Fibroblast of skin of right quadriceps (primary cell): ENCODE data around the gene ALS2CL.

Experiments used
- DNase-seq: peaks from one replicate; pipeline ENCODE4 v3.0.0-alpha.2; 2013

Gene ALS2CL

DNA sequence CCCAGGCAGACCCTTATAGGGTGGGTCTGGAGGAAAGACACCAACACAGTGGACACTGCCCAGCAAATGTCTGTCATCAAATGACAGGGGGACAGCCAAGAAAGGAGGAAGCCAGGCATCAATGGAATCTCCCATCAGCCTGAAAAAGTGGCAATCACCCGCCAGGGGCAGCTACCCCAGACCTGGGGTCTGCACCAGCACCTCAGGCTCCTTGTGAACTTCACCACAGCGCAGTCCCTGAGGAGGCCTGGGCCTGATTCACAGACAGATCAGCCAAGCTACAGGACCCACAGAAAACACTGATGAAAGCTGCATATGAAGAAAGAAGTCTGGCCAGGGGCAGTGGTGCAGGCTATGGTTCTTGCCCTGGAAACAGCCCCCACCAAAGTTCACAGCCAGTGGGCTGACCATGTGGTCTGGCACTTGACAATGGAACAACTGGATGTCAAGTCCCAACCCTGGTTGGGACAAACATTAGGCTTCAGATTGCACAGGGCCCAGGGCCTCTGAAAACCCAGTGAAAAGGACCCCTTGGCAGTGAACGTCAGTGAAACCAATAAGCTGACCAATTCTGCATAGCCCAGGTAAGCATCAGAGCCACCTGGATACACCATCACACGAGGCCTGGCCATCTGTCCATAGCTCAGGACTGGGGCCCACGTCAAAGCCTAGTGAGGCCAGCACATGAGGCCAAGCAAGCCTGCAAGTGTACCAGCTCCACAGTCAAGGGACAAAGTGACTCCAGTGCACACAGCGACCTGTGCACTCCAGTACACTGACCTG lies 29.1 kb downstream of the ALS2CL start:
- DNase-seq, result no peak

DNA sequence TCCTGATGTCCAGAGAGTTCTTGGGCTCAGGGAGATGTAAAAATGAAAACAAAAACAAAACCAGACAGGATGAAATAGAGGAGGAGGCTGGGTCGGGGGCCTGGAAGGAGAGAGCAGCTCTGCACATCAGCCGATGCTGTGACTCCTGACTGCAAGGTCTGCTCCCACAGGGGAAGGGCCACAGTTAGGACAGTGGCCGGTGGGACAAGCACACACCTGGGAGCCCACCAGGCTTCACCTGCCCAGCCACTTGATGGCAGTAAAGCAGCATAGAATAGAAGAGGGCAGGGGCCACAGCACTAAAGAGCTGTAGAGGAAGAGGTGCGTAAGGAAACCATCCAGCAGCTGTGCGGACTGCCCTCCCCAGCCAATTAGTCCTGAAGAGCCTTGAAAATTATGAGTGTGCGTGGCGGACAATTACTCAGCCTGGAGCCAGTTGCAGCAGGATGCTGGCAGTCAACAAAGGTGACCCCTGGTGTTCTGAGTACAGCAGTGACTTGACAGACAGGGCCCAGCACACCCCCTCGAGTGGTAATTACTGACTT lies 29.8 kb downstream of the ALS2CL start:
- peak; percentile 15 for DNase-seq

DNA sequence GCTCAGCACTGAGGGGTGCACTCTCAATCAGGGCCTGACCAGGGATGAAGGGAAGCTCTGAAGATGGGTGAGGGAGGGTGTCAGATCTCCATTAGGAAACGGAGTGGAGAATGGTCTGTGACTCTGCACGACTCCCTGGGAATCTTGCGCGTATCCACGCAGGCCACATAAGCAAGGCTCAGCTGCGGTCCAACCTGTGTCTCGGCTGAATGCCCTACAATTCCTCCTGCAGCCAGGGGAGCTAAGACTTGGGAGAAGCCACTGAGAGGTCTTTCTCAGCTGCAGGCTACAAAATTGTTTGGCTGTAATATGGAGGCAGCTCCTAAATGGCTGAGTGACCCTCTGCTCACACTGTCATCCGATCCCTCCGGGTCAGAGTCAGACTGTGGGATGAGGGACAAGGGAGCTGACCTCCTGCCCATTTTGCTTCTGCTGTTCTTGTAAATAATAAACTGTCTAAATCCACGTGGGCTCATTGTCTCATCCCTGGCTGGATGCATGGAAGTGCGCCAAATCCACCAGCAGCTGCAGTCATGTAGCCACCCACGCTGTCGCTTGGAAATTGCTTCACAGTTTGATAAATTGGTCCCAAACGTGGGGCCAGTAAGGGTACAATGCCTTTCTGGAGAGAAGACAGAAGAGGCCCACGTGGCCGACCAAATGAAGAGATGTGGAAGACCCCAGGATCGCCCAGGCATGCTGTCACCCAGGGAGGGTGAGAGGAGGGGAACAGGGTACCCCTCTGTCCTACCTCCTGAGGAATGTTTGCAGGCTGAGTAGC lies 30.5 kb downstream of the ALS2CL start:
- peak; percentile 41 for DNase-seq

DNA sequence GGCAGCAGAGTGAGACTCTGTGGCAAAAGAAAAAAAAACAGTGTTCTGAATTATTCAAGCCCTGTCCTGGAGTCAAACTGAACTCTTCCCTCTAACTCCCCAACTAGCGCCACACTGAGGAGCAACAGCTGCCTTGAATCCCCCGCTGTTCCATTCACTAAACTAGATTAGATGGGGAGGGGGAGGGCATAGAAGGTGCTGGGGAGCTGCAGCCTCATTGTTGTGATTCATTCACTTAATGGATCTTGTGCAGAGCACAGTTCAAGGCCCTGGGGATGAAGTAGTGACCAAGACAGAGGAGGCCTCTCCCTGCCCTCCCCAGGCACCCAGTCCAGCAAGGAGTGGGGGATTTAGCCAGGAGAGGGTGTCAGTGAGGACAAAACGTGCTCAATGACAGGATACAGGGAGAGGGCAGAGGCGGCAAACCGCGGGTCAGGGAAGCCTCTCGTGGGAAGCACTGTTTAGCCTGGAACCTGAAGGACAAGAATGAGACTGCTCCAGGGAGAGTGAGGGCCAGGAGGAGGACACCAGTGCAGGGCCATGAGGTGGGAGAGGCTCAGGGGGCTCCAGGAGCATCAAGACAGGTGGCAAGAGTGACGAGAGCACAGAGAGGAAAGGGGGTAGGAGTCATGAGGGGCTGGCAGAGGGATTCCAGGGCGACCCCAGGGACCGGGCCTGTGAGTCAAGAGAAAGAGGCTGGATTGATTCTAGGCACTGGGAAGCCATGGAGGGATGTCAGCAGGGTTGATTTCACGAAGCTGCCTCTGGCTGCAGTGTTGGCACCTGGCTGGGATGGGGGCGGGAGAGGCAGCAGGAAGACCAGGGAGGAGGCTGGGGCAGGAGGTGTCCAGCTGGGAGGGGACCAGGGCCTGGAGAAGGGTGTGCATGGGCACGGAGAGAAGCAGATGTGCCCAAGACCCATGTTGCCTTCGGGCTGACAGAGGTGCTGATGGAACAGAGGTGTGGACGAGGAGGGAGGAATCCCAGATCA lies 31.4 kb downstream of the ALS2CL start:
- DNase-seq, result no peak

DNA sequence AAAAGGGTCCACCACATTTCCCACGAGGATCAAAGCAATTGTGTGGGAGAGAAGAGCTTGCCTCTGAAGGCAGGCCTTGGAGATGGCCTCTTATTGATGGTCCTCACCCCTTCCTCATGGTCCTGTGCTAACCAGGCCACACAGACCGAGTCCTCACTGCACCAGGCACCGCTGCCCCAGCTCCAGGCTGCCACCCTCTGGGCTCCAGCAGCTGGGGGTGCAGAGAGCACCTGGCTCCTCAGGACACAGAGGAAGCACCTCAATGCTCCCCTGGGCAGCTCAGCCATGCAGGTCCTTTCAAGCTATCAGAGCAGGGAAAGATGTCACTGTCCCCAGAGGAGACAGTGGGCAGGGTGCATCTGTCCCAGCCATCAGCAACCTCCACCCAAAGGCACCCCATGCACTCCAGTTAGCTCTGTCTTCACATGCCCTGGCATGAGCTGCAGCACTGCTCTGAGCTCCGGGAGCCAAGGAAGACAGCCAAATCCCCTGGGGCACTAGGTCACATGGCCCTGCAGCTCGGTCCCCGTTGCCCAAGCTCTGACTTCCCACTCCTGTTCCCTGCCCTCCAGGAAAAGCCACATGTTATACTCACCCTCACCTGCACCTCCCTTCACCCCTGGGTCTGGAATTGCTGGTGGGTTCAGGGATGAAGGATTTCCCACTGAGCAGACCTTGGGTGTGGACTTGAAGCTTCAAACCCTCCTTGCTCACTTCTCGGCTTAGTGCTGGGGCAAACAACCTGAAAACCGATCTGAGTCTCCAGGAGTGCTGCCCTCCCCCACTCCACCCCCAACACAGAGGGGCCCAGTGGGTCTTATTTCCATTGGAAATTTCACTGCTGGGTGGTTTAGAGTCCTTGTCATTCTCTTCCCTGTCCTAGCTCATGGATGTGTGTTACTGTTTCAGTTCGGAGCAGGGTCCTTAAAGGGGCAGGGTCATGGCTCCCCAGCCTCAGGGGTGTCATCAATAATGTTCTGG lies 32.6 kb downstream of the ALS2CL start:
- DNase-seq, result no peak

DNA sequence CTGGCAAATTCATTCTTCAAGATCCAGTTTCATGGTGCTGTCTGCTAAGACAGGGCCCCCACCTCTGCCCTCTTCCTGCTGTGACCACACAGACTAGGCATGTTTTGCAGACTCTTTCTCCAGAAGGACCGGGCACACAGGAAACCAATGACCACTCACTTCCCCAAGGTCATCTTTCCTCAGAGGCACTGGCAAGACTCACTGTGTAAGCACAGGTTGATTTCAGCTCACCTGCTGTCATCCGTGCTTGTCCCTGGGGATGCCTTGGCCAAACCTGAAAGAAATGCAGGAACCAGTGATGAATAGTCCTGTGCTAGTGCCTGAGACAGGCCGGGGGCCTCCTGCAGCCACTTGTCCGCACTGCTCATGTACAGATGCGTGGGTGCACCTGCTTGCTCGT lies 33.5 kb downstream of the ALS2CL start:
- DNase-seq, result no peak

DNA sequence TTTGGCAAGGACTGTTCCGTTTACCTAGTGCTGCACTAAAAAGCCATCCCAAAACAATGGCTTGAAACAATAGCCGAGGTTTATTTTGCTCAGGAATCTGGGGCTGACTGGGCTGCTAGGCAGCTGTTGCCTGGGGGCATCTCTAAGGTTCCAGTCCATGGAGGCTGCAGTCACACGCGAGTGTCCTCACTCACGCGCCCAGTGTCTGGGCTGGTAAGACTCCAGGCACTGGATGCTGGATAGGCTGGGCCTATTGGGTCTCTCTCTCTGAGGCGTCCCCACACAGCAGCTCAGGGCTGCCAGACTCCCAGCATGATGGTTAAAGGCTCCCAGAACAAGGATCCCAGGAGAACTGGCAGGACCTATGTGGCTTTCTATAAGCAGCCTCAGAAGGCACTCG lies 34.2 kb downstream of the ALS2CL start:
- no peak for DNase-seq

DNA sequence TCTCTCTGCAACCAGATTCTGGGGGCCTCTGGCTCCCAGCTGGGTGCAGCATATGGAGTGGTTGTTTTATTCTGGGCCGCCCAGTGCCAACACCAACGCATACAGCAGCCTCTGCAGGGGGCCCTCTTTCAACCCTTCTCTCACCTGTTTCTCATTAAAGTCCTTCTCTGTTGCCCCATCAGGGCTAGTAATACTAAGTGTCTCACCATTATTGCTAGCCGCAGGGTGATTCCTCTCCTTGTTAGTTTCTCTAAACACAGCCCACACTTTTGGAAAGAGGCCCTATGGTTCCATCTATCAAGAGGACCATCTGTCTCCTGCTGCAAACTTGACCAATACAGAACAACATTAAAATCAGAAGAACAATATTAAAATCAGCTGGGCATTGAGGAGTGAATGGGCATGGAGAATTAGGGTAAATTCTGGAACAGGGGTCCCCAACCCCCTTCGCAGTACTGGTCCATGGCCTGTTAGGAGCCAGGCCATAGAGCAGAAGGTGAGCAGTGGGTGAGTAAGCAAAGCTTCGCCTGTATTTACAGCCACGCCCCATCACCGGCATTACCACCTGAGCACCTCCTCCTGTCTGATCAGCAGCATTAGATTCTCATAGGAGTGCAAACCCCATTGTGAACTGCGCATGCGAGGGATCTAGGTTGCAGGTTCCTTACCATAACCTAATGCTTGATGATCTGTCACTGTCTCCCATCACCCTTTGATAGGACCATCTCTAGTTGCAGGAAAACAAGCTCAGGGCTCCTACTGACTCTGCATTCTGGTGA lies 36.5 kb downstream of the ALS2CL start:
- DNase-seq, result peak; percentile 5

DNA sequence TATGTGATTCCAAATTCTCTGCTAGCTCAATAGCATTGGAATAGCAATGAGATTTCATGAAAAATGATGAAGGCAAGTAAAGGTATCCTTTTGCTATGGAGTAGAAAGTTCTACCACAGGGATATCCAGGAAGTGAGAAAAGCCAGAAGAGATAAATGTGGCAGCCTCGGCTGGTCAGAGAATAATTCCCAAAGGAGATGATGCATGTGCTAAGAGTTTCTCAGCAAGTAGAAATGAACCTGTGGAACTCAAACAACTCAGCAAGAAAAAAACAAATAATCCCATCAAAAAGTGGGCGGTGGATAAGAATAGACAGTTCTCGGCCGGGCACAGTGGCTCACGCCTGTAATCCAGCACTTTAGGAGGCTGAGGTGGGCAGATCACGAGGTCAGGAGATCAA lies 38.2 kb downstream of the ALS2CL start:
- DNase-seq, result no peak

DNA sequence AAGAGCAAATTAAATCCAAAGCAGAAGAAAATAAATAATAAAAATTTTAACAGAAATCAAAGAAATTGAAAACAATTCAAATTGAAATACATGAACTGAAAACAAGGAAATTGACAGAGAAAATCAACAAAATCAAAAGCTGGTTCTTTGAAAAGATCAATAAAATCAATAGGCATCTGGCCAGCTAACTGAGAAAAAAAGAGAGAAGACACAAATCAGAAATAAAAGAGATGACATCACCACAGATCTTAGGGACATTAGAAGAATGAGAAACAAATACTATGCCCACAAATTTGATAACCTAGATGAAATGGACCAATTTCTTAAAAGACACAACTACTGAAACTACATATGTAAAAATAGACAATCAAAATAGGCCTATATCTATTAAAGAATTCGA lies 42.4 kb downstream of the ALS2CL start:
- DNase-seq, result no peak

DNA sequence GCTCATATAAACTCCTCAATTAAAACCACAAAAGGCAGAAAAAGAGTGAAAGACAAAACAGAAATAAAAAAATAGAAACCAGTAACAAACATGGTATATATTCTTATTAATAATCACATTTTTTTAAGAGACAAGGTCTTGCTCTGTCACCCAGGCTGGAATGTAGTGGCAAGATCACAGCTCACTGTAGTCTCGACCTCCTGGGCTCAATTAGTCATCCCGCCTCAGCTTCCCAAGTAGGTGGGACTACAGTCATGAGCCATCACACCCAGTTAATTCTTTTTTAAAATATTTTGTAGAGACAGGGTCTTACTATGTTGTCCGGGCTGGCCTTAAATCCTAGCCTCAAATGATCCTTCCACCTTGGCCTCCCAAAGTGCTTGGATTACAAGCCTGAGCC lies 44.0 kb downstream of the ALS2CL start:
- DNase-seq, result peak; percentile 10

DNA sequence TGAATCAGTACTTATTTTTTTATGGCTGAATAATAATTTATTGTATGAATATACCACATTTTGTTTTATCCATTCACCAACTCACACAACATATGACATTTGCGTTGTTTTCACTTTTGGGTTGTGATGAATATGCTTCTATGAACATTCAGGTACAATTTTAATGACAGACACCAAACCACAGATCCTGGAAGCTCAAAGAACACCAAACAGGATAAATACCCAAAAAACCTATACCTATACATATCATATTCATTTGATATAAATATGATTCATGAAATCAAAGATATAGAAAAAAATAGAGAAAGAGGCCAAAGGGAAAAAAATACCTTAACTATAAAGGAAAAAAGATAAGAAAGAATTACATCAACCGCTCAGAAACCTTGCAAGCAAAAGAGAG lies 45.4 kb downstream of the ALS2CL start:
- DNase-seq, result no peak

DNA sequence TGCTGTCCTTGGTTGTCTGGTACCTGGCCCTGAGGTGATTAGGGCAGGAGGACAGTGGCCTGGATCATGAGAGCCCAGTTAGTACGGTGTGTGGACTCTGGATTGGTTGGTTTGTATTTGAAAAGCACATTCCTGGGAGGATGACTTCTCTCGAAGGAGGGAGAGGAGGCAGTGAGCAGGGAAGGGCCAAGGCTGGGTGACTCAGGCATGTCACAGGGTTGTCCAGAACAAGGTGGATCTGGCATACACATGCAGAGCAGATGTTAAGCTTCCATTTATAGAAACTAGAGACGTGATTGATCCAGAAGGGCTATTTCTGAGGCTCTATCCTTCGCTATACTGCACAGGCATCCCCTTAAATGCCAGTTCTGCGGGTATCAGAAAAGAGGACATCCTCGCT lies 46.8 kb downstream of the ALS2CL start:
- DNase-seq, result peak; percentile 52

DNA sequence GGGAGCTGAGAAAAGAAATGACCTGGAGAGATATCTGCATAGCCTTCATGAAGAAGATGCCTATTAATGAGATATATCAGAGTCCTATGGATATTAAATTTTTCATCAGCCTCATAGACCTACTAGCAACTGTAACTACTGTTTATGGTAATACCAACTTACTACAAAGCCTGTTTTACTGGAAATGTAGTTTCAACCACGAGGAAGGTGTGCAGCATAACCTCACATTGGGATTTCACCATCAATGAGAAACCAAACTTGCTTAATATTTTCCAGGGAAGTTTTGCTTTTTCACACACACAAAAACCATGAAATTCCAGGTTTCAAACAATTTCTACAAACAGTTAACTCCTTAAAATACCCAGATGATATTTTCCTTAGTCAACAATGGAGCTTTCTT lies 49.8 kb downstream of the ALS2CL start:
- DNase-seq, result no peak

DNA sequence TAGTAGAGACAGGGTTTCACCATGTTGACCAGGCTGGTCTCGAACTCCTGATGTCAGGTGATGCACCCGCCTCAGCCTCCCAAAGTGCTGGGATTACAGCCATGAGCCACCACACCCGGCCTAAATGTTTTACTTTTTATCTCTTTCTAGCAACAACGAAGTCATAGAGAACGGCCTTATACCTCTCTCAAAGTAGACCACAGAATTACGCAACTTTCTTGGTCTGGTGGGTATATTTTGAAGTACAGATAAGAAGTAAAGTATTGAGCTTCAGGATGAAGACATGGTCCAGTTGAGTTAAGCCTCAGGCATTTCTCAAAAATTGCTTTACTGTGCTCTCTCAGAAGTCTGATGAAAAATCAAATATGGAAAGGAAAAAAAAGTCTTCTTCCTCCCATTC lies 50.5 kb downstream of the ALS2CL start:
- no peak for DNase-seq

DNA sequence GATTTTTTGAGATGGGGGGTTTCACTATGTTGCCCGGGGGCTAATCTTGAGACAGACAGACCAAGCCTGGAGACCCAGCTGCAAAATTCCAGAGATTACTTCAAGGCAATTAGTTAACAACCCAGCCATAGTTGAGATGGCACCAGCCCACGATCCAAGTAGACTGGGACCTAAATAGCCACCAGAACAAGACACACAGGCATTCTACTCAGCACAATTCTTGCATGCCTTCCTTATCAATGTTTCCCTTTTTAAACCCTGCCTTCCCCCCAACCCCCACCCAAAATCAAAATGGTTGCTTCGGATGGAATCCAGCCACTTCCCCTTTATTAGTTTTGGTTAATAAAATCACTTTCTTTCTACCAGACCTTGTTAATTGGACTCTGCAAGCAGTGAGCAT lies 52.6 kb downstream of the ALS2CL start:
- no peak for DNase-seq

DNA sequence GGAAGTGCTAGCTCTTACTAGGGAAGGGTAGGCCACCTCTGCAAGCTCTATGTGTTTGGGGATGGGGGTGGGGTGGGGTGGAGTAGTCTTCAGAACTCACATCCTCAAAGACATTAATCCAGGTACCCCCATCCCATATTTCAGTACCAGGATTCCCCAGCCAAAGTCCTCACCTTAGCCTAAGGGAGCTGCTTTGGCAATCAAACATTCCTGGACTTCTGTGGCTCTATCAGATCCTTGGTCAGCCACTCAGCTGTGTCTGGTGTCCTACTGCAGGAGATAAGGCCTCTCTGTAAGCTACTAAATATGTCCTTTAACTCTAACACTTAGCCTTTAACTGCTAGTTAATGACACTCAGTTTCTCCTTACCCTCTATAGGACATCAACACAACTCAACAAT lies 54.3 kb downstream of the ALS2CL start:
- no peak for DNase-seq

DNA sequence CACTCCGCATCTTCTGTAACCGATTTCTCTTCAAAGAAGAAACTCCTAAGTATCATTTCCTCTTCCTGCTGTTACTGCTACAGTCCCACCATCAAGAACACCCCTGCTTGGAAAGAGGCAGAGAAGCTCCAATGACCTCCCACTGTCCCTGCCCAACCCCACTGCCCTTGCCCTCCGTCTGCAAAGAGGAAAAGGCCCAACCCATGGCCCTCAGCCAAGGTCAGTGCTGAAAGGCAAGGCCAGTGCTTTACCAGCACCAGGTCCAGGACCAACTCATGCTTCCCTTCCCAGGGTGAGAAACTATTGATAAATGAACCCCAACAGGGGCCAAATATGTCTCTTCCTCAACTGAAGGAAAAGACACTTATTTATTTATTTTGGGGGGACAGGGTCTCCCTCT lies 58.6 kb downstream of the ALS2CL start:
- DNase-seq, result no peak

DNA sequence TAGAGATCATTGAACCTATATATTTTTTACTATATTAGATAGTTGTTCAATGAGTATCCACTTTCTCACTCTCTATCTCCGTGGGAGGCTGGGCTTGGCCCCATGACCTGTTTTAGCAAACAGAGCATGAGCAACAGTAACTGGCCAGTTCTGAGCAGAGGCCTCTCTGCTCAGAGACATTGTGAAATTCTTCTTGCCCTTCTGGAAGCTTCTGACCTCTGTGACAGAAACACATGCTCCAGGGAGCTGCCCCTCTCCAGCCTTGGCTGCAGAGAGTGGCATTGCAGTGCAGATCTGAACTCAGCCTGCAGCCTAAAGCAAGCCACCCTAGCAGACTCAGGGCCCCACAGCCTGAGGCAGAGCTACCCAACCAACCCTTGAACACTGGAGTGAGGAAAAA lies 60.7 kb downstream of the ALS2CL start:
- no peak for DNase-seq

DNA sequence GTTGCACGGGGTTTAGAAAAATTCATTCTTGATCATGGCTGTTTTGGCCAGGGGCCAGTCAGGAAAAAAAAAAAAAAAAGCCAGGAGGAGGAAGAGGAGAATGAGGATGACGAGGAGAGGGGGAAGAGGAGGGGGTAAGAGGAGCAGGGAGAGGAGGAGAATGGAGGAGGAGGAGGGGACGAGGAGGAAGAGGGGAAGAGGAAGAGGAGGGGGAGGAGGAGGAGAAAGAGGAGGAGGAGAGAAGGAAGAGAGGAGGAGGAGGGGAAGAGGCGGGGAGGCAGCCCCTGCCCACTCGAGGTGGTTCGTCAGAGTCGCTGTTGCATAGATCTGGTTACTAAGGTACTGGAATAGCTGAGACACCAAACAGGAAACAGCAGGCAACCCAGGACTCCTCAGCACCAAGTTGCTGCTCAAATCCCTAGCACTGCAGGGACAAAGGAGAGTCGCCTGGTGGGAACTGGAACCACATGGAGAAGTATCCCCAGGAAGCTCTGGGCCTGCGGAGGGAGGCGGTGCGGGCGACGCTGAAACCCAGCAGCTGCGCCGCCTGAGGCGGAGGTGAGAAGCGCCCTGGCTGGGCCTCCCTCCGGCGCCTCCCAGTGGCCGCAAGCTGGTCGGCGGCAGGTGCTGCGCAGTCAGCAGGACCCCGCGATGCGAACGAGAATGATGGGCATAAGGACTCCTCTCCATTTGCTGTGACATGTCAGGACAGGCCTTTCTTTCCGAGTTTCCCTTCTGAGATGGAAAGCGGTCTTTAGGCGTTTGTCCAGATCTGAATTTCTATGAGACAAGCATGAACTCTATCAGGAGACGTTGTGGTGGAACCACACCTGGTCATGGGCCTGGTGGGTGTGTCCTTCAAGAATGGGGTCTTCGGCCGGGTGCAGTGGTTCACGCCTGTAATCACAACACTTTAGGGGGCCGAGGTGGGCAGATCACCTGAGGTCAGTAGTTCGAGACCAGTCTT lies 63.6 kb downstream of the ALS2CL start:
- DNase-seq, result peak; percentile 82
